Fibroblast of skin of left biceps (primary cell): ENCODE data around the gene U2AF2.

Experiments
- DNase-seq, 2 experiments: peaks; one replicate each; pipeline ENCODE4 v3.0.0-alpha.2; 2013; ENCODE audit warnings: low read depth in 2 of 2

U2AF2 gene

GRCh38 chr19:55675661-55676354 lies 21.0 kb downstream of the U2AF2 start:
- no peak for DNase-seq

GRCh38 chr19:55676383-55676782 lies 21.5 kb downstream of the U2AF2 start:
- no peak for DNase-seq

GRCh38 chr19:55676889-55677505 lies 22.2 kb downstream of the U2AF2 start:
- no peak for DNase-seq

- no peak for DNase-seq
Observed at GRCh38 chr19:55677572-55678028, 22.8 kb downstream of the U2AF2 start.

- no peak for DNase-seq
Observed at GRCh38 chr19:55678121-55678671, 23.4 kb downstream of the U2AF2 start.

GRCh38 chr19:55679343-55680257 lies 24.8 kb downstream of the U2AF2 start:
- no peak for DNase-seq

GRCh38 chr19:55680339-55681130 lies 25.7 kb downstream of the U2AF2 start:
- DNase-seq: no peak

- DNase-seq: no peak
Observed at GRCh38 chr19:55681131-55682092, 26.6 kb downstream of the U2AF2 start.

GRCh38 chr19:55683449-55684261 lies 28.8 kb downstream of the U2AF2 start:
- DNase-seq: no peak

GRCh38 chr19:55684946-55685681 lies 30.3 kb downstream of the U2AF2 start:
- DNase-seq: no peak

GRCh38 chr19:55685776-55686175 lies 30.9 kb downstream of the U2AF2 start:
- DNase-seq: no peak

GRCh38 chr19:55686311-55687050 lies 31.6 kb downstream of the U2AF2 start:
- no peak for DNase-seq

GRCh38 chr19:55687281-55688201 lies 32.7 kb downstream of the U2AF2 start:
- no peak for DNase-seq

GRCh38 chr19:55688422-55689218 lies 33.8 kb downstream of the U2AF2 start:
- no peak for DNase-seq

GRCh38 chr19:55689411-55690108 lies 34.7 kb downstream of the U2AF2 start:
- DNase-seq: no peak
